DOHH2 (cell line): ENCODE results near the gene DDX1.

Experiments used
- CTCF ChIP-seq: fragments of 200-600 bp; sonication (generic); IDR thresholded peaks from one replicate; pipeline ENCODE4 v1.5.1; 2014; ENCODE audit warnings: antibody characterized with exemption, mild to moderate bottlenecking, low read depth, low read length; ENCODE audit not compliant: poor library complexity, severe bottlenecking
- EZH2phosphoT487 ChIP-seq: fragments of 200-600 bp; sonication (generic); IDR thresholded peaks from 2 replicates; pipeline ENCODE4 v1.6.1; 2017; ENCODE audit warnings: borderline replicate concordance, mild to moderate bottlenecking, antibody characterized with exemption, low read length, moderate library complexity, mixed read lengths

GRCh38 chr2:15668611-15669305 is 77.1 kb downstream of the DDX1 start:
- TF ChIP-seq EZH2phosphoT487: no peak
- no peak for TF ChIP-seq CTCF
